GM12873 (cell line): ENCODE data around the gene MAGI2.

Experiments used
- CTCF ChIP-seq: IDR thresholded peaks from 2 replicates; pipeline ENCODE4 v1.5.1; 2012; ENCODE audit warnings: low read depth, mild to moderate bottlenecking, moderate library complexity, low read length, control low read depth; ENCODE audit not compliant: insufficient read depth; ENCODE audit errors: missing control alignments

MAGI2 gene

GRCh38 chr7:78267141-78267540 is 1186.3 kb downstream of the MAGI2 start:
- no peak for TF ChIP-seq CTCF

- no peak for TF ChIP-seq CTCF
Measured at GRCh38 chr7:78265486-78265885, 1188.0 kb downstream of the MAGI2 start.

GRCh38 chr7:78265071-78265470 is 1188.4 kb downstream of the MAGI2 start:
- TF ChIP-seq CTCF, result no peak

GRCh38 chr7:78264105-78264504 is 1189.4 kb downstream of the MAGI2 start:
- no peak for TF ChIP-seq CTCF

DNA sequence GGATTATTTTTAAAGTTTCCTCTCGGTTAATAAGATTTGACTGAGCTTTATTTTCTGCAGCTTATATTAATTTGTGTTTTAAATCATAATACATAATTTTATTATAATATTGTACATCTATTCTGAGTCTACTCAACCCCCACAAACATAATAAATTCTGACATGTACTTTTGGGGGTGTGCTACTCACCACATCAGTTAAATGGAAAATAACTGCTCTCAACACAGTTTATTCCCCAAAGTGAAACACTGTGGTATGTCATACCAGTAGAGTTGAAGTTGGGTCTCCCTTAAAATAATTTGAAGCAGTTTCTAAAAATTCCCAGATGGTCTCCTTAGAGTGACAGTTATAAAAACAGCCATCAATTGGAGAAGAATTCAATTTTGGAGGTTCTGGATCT is 1191.7 kb downstream of the MAGI2 start:
- no peak for TF ChIP-seq CTCF

GRCh38 chr7:78261302-78261701 is 1192.2 kb downstream of the MAGI2 start:
- no peak for TF ChIP-seq CTCF

GRCh38 chr7:78260826-78261225 is 1192.6 kb downstream of the MAGI2 start:
- no peak for TF ChIP-seq CTCF

DNA sequence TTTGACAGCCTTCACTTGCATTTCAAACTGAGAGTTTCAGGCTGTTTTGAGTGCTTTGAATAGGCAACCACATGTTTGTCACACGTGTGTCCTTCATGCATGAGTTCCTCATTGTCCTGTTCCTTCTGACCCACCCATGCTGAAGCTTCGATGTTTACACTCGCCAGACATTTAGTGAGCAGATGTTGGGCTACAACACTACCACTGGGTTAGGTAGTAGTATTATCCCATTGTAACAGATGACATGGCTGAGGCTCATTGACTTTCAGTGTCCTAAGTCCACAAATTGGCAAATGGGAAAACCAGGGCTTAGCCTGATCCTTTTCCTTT is 1198.8 kb downstream of the MAGI2 start:
- no peak for TF ChIP-seq CTCF
